K562 (cell line): ENCODE results near the gene TNFRSF19. TPM values are rescaled to one million over a fixed set of nuclear protein-coding genes. Genes with fewer than 3 reads are reported as not detected.

Source experiments
- ATAC-seq: fragments of 200-7000 bp; cut with Tn5 transposase; 3 replicates; pipeline ENCODE4 v1.9.1; 2020; ENCODE audit warnings: moderate library complexity
- BruUV-seq: library from RNA; stranded (reverse); fragments of 400-500 nt; replicated peaks from 2 replicates; lab custom pipeline; 2021; lab: Mats Ljungman, UMichigan
- CTCF ChIA-PET: fragments of 300-600 bp; formaldehyde crosslinking; extraction: SDS; loops from one replicate; lab custom pipeline; 2021; ENCODE audit warnings: low intra/inter-chr PET ratio; lab: Yijun Ruan, JAX
- POLR2A ChIA-PET: fragments of 300-600, 350-650 bp; sonication (Branson Sonifier 250); formaldehyde crosslinking; extraction: SDS; loops from one replicate; lab custom pipeline; 2021; ENCODE audit warnings: antibody characterized with exemption, inconsistent platforms; lab: Yijun Ruan, JAX
- DNase-seq, 4 experiments: peaks; one replicate each; pipeline versions ENCODE4 v3.0.0 to v3.0.0-alpha.2; 2011 to 2018; ENCODE audit warnings: low spot score in 3 of 4, mixed read lengths in 3 of 4; ENCODE audit errors: extremely low read depth in 1 of 4
- FAIRE-seq: peaks from 2 replicates; lab custom pipeline; 2011; peaks lifted over from hg19 to GRCh38; lab: Jason Lieb, UNC
- H2AFZ ChIP-seq: 2 replicates; pipeline ENCODE4 v1.6.0; 2011; ENCODE audit warnings: low read depth, low read length, control low read depth, inconsistent platforms
- H3K27ac ChIP-seq: fragments of 200-600 bp; 3 replicates; pipeline ENCODE4 v1.8.0; 2011; ENCODE audit warnings: low read depth, mild to moderate bottlenecking, control low read depth, inconsistent platforms, low read length, moderate library complexity, mixed read lengths; ENCODE audit errors: extremely low read depth
- H3K27me3 ChIP-seq, 2 experiments: fragments of 300-600 bp in 1 of 2; 2 replicates in 1 of 2; 3 replicates in 1 of 2; pipeline versions ENCODE4 v1.6.0 to v1.8.0; 2011; ENCODE audit warnings: inconsistent platforms in 2 of 2, low read length in 2 of 2, mild to moderate bottlenecking in 1 of 2, mixed read lengths in 1 of 2, moderate library complexity in 1 of 2; ENCODE audit not compliant: control insufficient read depth in 2 of 2, insufficient read depth in 2 of 2
- H3K36me3 ChIP-seq: fragments of 300-600 bp; 3 replicates; pipeline ENCODE4 v1.8.0; 2011; ENCODE audit warnings: mild to moderate bottlenecking, low read length, inconsistent platforms; ENCODE audit not compliant: control insufficient read depth, insufficient read depth
- H3K4me1 ChIP-seq, 2 experiments: fragments of 200-600 bp in 1 of 2; replicated peaks in 1 of 2; 2 replicates in 1 of 2; 3 replicates in 1 of 2; pipeline versions ENCODE4 v1.5.1 to v1.8.0; 2011; ENCODE audit warnings: inconsistent platforms in 2 of 2, low read length in 2 of 2, mild to moderate bottlenecking in 1 of 2, mixed read lengths in 1 of 2, moderate library complexity in 1 of 2; ENCODE audit not compliant: control insufficient read depth in 2 of 2, insufficient read depth in 2 of 2
- H3K4me2 ChIP-seq: 2 replicates; pipeline ENCODE4 v1.6.1; 2011; ENCODE audit warnings: low read length, control low read depth, inconsistent platforms, mixed read lengths; ENCODE audit not compliant: insufficient read depth
- H3K4me3 ChIP-seq: fragments of 200-600 bp; sonication (generic), shearing (Covaris generic); 2 replicates; pipeline ENCODE4 v1.5.1; 2016; ENCODE audit warnings: control low read depth, inconsistent platforms
- H3K79me2 ChIP-seq: fragments of 200-600 bp; 3 replicates; pipeline ENCODE4 v1.8.0; 2011; ENCODE audit warnings: low read length, inconsistent platforms; ENCODE audit not compliant: control insufficient read depth, insufficient read depth
- H3K9ac ChIP-seq, 2 experiments: 2 replicates each; pipeline versions ENCODE4 v1.6.0 to v1.6.1; 2011; ENCODE audit warnings: low read depth in 2 of 2, low read length in 2 of 2, control low read depth in 1 of 2, inconsistent platforms in 1 of 2, mild to moderate bottlenecking in 1 of 2, mixed read lengths in 1 of 2; ENCODE audit not compliant: insufficient read depth in 1 of 2
- H3K9me1 ChIP-seq: one replicate; pipeline ENCODE4 v1.6.0; 2011; ENCODE audit warnings: inconsistent platforms, mild to moderate bottlenecking, low read length, moderate library complexity; ENCODE audit not compliant: control insufficient read depth, insufficient read depth
- H3K9me3 ChIP-seq: replicated peaks from 2 replicates; pipeline ENCODE4 v1.5.1; 2011; ENCODE audit warnings: low read depth, low read length, inconsistent platforms; ENCODE audit not compliant: control insufficient read depth, insufficient read depth
- H4K20me1 ChIP-seq: replicated peaks from 2 replicates; pipeline ENCODE4 v1.6.1; 2011; ENCODE audit warnings: low read length, inconsistent platforms, mixed read lengths; ENCODE audit not compliant: control insufficient read depth, insufficient read depth
- BDP1 ChIP-seq: IDR thresholded peaks from 3 replicates; pipeline ENCODE4 v1.6.1; 2011; ENCODE audit not compliant: insufficient read length, insufficient read depth
- IFI16 ChIP-seq: fragments of 250-450 bp; sonication (Bioruptor Pico); IDR thresholded peaks from 2 replicates; pipeline ENCODE4 v2.1.2; 2022; ENCODE audit warnings: mild to moderate bottlenecking, inconsistent platforms
- ILF3 ChIP-seq: fragments of 450-650 bp; IDR thresholded peaks from 2 replicates; pipeline ENCODE4 v1.6.1; 2018; ENCODE audit warnings: antibody characterized with exemption, mild to moderate bottlenecking, moderate library complexity, borderline replicate concordance
- MAZ ChIP-seq, 2 experiments: fragments of 450-650 bp in 1 of 2; sonication (generic) in 1 of 2; formaldehyde crosslinking; IDR thresholded peaks in 1 of 2; conservative IDR thresholded peaks in 1 of 2; 2 replicates each; pipeline versions ENCODE4 v1.4.0 to v1.5.0; 2020; ENCODE audit warnings: mild to moderate bottlenecking in 1 of 2, missing genetic modification reagents in 1 of 2
- NR3C1 ChIP-seq: sonication (generic); formaldehyde crosslinking; IDR thresholded peaks from 2 replicates; pipeline ENCODE4 v1.8.1; 2022; ENCODE audit warnings: missing genetic modification reagents
- POLR2AphosphoS2 ChIP-seq: IDR thresholded peaks from 2 replicates; pipeline ENCODE4 v1.6.1; 2012; ENCODE audit warnings: low read length, improper control_type of control experiment
- ZNF3 ChIP-seq: fragments of 250-450 bp; sonication (Bioruptor Pico); IDR thresholded peaks from 2 replicates; pipeline ENCODE4 v1.5.0; 2021; ENCODE audit warnings: mild to moderate bottlenecking, moderate library complexity
- ZNF583 ChIP-seq: fragments of 250-450 bp; sonication (Bioruptor Pico); IDR thresholded peaks from 2 replicates; pipeline ENCODE4 v1.4.0; 2020
- WGBS: fragments of 100-300 bp; shearing (Covaris generic); methylation state at CpG from one replicate; pipeline ENCODE4 v1.1.6; 2016; ENCODE audit warnings: low coverage, mixed read lengths; ENCODE audit not compliant: insufficient coverage; ENCODE audit errors: missing lambda C conversion rate; 5-methylcytosine and 5-hydroxymethylcytosine counted together
- in situ Hi-C: fragments of 300-500 bp; cut with MboI; formaldehyde crosslinking; loops from 4 replicates; pipeline ENCODE4 v1.15.0; 2018; ENCODE audit warnings: inconsistent platforms, mixed read lengths
- intact Hi-C: fragments of 100-400 bp; cut with micrococcal nuclease; formaldehyde crosslinking; loops from 2 replicates; pipeline ENCODE4 v1.14.2; 2022
- polyA plus RNA-seq, 8 experiments: library from polyadenylated mRNA; depleted of rRNA in 4 of 8; stranded (reverse) in 5 of 8; unstranded in 3 of 8; fragments of >200 nt; fragmentation: Nextera tagmentation in 2 of 8; fragmentation: Illumina TruSeq in 1 of 8; extraction: Ambion mirVana in 2 of 8; extraction: Trizol in 1 of 8; gene quantifications; 2 replicates each; pipeline versions ENCODE4 v1.2.1 to v1.2.3, GENCODE V29; 2011 to 2014; ENCODE audit warnings: inconsistent platforms in 1 of 8, missing spikeins in 1 of 8
- total RNA-seq, 7 experiments: library from RNA; depleted of rRNA in 6 of 7; stranded (reverse); fragments of >200 nt in 6 of 7; fragmentation: Illumina TruSeq in 2 of 7; extraction: Trizol in 2 of 7; gene quantifications; 2 replicates each; pipeline versions ENCODE4 v1.2.1 to v1.2.3, GENCODE V29; 2011 to 2021; ENCODE audit warnings: low replicate concordance in 1 of 7
- TF ChIP-seq, protein P1 (sequence below): IDR thresholded peaks from 2 replicates; pipeline ENCODE4 v1.6.1; 2011; ENCODE audit not compliant: insufficient read length; ENCODE audit errors: extremely low read depth
- TF ChIP-seq, protein P2 (sequence below): fragments of 450-650 bp; IDR thresholded peaks from 2 replicates; pipeline ENCODE4 v1.6.1; 2014; ENCODE audit warnings: low read depth, mild to moderate bottlenecking, moderate library complexity, borderline replicate concordance
- TF ChIP-seq, protein P3 (sequence below): sonication (generic); formaldehyde crosslinking; IDR thresholded peaks from 2 replicates; pipeline ENCODE4 v1.8.1; 2023; ENCODE audit warnings: mild to moderate bottlenecking, missing genetic modification reagents, moderate library complexity
- TF ChIP-seq, protein P4 (sequence below): fragments of 250-450 bp; sonication (Bioruptor Pico); IDR thresholded peaks from 2 replicates; pipeline ENCODE4 v1.4.0; 2020; ENCODE audit warnings: mild to moderate bottlenecking, moderate library complexity, borderline replicate concordance

Gene TNFRSF19
- total and polyA plus RNA-seq, 9 of the 15 experiments (the other 6 are each of a cell fraction or from before 2014, with no cell fraction given) = 0.01 to 0.07 TPM; not detected in 7

- Histone ChIP-seq H3K9me3 (no peaks in the 10 kb centered on the region), H3K4me2 (no peak overlapping the region), H3K4me3 (no peak overlapping the region), H3K9me1 (no peaks in the 10 kb centered on the region), H4K20me1 (no peaks in the 10 kb centered on the region; the same call in 1 of the 2 replicates), H2AFZ (no peak overlapping the region), H3K79me2 (no peaks in the 10 kb centered on the region), H3K9ac (no peak overlapping the region), H3K27ac (no peak overlapping the region), H3K36me3 (no peaks in the 10 kb centered on the region), H3K4me1 (no peaks in the 10 kb centered on the region), H3K27me3 (no peaks in the 10 kb centered on the region; a peak in 2 of 5 replicates)
- FAIRE-seq (no peak), ATAC-seq (no peak), DNase-seq (no peak)
- in situ Hi-C loops (no loop called here), intact Hi-C loops (no loop called here)
- ChIA-PET POLR2A (interaction anchor here (0.7 kb wide), 1 partner anchor 9 kb away, joined by 3 read pairs; no protein-coding TSS in a partner anchor), CTCF (no interaction called here)
- BruUV-seq = no TSS peak
- 0% methylated on average over 4 of the region's 5 CpGs for WGBS
- TF ChIP-seq ZNF3 (CRISPR knock-in tag) = no peak
- TF ChIP-seq IFI16 (CRISPR knock-in tag) = no peak
- TF ChIP-seq, protein P1, sequence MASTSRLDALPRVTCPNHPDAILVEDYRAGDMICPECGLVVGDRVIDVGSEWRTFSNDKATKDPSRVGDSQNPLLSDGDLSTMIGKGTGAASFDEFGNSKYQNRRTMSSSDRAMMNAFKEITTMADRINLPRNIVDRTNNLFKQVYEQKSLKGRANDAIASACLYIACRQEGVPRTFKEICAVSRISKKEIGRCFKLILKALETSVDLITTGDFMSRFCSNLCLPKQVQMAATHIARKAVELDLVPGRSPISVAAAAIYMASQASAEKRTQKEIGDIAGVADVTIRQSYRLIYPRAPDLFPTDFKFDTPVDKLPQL = no peak
- TF ChIP-seq, protein P2, sequence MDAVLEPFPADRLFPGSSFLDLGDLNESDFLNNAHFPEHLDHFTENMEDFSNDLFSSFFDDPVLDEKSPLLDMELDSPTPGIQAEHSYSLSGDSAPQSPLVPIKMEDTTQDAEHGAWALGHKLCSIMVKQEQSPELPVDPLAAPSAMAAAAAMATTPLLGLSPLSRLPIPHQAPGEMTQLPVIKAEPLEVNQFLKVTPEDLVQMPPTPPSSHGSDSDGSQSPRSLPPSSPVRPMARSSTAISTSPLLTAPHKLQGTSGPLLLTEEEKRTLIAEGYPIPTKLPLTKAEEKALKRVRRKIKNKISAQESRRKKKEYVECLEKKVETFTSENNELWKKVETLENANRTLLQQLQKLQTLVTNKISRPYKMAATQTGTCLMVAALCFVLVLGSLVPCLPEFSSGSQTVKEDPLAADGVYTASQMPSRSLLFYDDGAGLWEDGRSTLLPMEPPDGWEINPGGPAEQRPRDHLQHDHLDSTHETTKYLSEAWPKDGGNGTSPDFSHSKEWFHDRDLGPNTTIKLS = no peak
- TF ChIP-seq ZNF583 (CRISPR knock-in tag) = no peak
- no peak for TF ChIP-seq NR3C1
- TF ChIP-seq, protein P3, sequence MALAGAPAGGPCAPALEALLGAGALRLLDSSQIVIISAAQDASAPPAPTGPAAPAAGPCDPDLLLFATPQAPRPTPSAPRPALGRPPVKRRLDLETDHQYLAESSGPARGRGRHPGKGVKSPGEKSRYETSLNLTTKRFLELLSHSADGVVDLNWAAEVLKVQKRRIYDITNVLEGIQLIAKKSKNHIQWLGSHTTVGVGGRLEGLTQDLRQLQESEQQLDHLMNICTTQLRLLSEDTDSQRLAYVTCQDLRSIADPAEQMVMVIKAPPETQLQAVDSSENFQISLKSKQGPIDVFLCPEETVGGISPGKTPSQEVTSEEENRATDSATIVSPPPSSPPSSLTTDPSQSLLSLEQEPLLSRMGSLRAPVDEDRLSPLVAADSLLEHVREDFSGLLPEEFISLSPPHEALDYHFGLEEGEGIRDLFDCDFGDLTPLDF (CRISPR knock-in tag) = no peak
- no peak for TF ChIP-seq POLR2AphosphoS2
- TF ChIP-seq, protein P4, sequence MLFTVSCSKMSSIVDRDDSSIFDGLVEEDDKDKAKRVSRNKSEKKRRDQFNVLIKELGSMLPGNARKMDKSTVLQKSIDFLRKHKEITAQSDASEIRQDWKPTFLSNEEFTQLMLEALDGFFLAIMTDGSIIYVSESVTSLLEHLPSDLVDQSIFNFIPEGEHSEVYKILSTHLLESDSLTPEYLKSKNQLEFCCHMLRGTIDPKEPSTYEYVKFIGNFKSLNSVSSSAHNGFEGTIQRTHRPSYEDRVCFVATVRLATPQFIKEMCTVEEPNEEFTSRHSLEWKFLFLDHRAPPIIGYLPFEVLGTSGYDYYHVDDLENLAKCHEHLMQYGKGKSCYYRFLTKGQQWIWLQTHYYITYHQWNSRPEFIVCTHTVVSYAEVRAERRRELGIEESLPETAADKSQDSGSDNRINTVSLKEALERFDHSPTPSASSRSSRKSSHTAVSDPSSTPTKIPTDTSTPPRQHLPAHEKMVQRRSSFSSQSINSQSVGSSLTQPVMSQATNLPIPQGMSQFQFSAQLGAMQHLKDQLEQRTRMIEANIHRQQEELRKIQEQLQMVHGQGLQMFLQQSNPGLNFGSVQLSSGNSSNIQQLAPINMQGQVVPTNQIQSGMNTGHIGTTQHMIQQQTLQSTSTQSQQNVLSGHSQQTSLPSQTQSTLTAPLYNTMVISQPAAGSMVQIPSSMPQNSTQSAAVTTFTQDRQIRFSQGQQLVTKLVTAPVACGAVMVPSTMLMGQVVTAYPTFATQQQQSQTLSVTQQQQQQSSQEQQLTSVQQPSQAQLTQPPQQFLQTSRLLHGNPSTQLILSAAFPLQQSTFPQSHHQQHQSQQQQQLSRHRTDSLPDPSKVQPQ (CRISPR knock-in tag) = no peak
- TF ChIP-seq BDP1 = no peak
- TF ChIP-seq ILF3 = no peak
- TF ChIP-seq MAZ (CRISPR knock-in tag; conservative IDR thresholded peaks at IDR 0.05 in 1 of 2, IDR thresholded peaks at IDR 0.05 in 1 of 2) = no peak
These were observed 60.3 kb downstream of the TNFRSF19 start for GRCh38 chr13:23630349-23631093.
